ENCODE data around the gene ASB7. TPM values are rescaled to one million over a fixed set of nuclear protein-coding genes. Genes with fewer than 3 reads are reported as not detected.

ASB7 gene
- polyA plus RNA-seq, 10 donors, result 7.6 to 10.6 (median 8.8) TPM

Other genes with a start within 250 kb of the ASB7 start
- 1 to 10 TPM in 9 of 10 donors, under 1 TPM in 1; 0.50 to 5.6 (median 1.6) TPM for gene CERS3, start 73.6 kb upstream of the ASB7 start, polyA plus RNA-seq (ENCODE audit: insufficient read length in 10 of 10)
- gene LINS1, start 405 bp upstream of the ASB7 start, polyA plus RNA-seq (ENCODE audit: insufficient read length in 10 of 10), result 10 to 100 TPM; 11.3 to 20.1 (median 17.6) TPM

Measured in muscle of back (tissue), 10 donors.